Common myeloid progenitor, CD34-positive (primary cell): ENCODE results near the gene KLHL12.

ENCODE experiments used
- CTCF ChIA-PET: fragments of 350-600 bp; sonication (Branson Sonifier 250); formaldehyde crosslinking; loops from one replicate; lab custom pipeline; 2021; ENCODE audit warnings: antibody characterized with exemption; lab: Charles Lee
- POLR2A ChIA-PET: fragments of 350-600 bp; sonication (Branson Sonifier 250); formaldehyde crosslinking; loops from one replicate; lab custom pipeline; 2021; ENCODE audit warnings: antibody characterized with exemption; lab: Charles Lee
- DNase-seq, 3 donors: peaks; one replicate each; pipeline versions ENCODE4 v3.0.0 to v3.0.0-alpha.2; 2013
- H3K27ac ChIP-seq, 2 experiments: 1 replicate in 1 of 2; 2 replicates in 1 of 2; pipeline ENCODE4 v1.7.0; 2013; ENCODE audit warnings: inconsistent platforms in 2 of 2, low read length in 2 of 2, mild to moderate bottlenecking in 2 of 2, low read depth in 1 of 2, moderate library complexity in 1 of 2; ENCODE audit not compliant: severe bottlenecking in 2 of 2, insufficient read depth in 1 of 2, poor library complexity in 1 of 2
- H3K27me3 ChIP-seq, 5 experiments: replicated peaks in 2 of 5; 1 replicate in 3 of 5; 2 replicates in 2 of 5; pipeline versions ENCODE4 v1.6.1 to v1.7.0; 2013; ENCODE audit warnings: low read length in 4 of 5, mild to moderate bottlenecking in 2 of 5, moderate library complexity in 2 of 5, inconsistent platforms in 1 of 5; ENCODE audit not compliant: insufficient read depth in 5 of 5, control insufficient read depth in 4 of 5
- H3K36me3 ChIP-seq, 4 experiments: 1 replicate in 2 of 4; 2 replicates in 2 of 4; pipeline versions ENCODE4 v1.6.1 to v1.7.0; 2013; ENCODE audit warnings: low read length in 3 of 4, control low read depth in 1 of 4, mild to moderate bottlenecking in 1 of 4; ENCODE audit not compliant: control insufficient read depth in 4 of 4, insufficient read depth in 4 of 4
- H3K4me1 ChIP-seq, 4 experiments: 1 replicate in 3 of 4; 2 replicates in 1 of 4; pipeline versions ENCODE4 v1.6.1 to v1.7.1; 2013; ENCODE audit warnings: low read length in 3 of 4, mild to moderate bottlenecking in 3 of 4, control low read depth in 1 of 4, inconsistent platforms in 1 of 4, moderate library complexity in 1 of 4; ENCODE audit not compliant: control insufficient read depth in 4 of 4, insufficient read depth in 4 of 4; ENCODE audit errors: control extremely low read depth in 1 of 4
- H3K4me3 ChIP-seq, 7 experiments: 1 replicate in 4 of 7; 2 replicates in 3 of 7; pipeline versions ENCODE4 v1.5.1 to v1.7.0; 2013; ENCODE audit warnings: mild to moderate bottlenecking in 7 of 7, low read length in 6 of 7, moderate library complexity in 6 of 7, inconsistent platforms in 2 of 7, low read depth in 2 of 7, control low read depth in 1 of 7; ENCODE audit not compliant: insufficient read depth in 4 of 7, control insufficient read depth in 1 of 7; ENCODE audit errors: extremely low read depth in 1 of 7
- H3K9me3 ChIP-seq, 5 experiments: 1 replicate in 4 of 5; 2 replicates in 1 of 5; pipeline versions ENCODE4 v1.6.1 to v1.7.1; 2013; ENCODE audit warnings: low read length in 4 of 5, mild to moderate bottlenecking in 2 of 5, inconsistent platforms in 1 of 5, low read depth in 1 of 5, moderate library complexity in 1 of 5; ENCODE audit not compliant: control insufficient read depth in 4 of 5, insufficient read depth in 2 of 5; ENCODE audit errors: control extremely low read depth in 1 of 5
- WGBS: methylation state at CpG from one replicate; pipeline ENCODE4 v1.1.5; 2013; ENCODE audit not compliant: insufficient coverage; 5-methylcytosine and 5-hydroxymethylcytosine counted together

Gene KLHL12

DNA sequence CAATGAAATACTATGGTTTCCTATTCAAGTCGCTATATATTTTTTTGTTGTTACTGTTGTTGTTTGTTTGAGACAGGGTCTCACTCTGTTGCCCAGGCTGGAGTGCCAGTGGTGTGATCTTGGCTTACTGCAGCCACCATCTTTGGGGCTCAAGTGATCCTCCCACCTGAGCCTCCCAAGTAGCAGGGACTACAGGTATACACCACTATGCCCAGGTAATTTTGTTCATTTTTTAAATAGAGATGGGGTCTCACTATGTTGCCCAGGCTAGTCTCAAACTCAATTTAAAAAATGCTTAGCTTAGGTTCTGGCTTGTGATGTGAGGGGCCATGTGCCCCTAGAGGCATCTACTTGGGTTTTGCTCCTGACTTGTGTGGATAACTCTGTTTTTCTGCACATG is 47.9 kb downstream of the KLHL12 start:
- H3K4me3 ChIP-seq: no peak overlapping the region
- H3K27me3 ChIP-seq: no peaks in the 10 kb centered on the region
- ChIA-PET POLR2A (no interaction called here), CTCF (interaction anchor here (0.6 kb wide), 1 partner anchor 9 kb away, joined by 3 read pairs; the partner anchor contains the start of gene RABIF)
- H3K4me1 ChIP-seq: no peaks in the 10 kb centered on the region
- H3K36me3 ChIP-seq: peaks cover 9 to 31% (median 20%) of the 10 kb centered on the region in 4 experiments
- no peaks in the 10 kb centered on the region for H3K9me3 ChIP-seq
- no peak for DNase-seq
- no peak overlapping the region for H3K27ac ChIP-seq
- WGBS: no CpG with 5 or more reads among the region's 1 CpG

DNA sequence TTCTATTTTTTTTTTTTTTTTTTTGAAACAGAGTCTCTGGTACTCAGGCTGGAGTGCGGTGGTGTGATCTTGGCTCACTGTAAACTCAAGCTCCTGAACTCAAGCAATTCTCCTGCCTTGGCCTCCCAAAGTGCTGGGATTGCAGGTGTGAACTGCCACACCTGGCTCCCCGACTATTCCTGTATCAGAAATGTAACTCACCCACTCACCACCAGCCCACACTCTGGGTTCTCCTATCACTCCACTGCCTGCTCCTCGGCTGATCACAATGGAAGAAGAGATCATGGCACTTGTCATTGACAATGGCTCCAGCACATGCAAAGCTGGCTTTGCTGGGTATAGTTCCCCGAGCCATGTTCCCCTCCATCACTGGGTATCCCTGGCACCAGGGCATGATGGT is 54.0 kb downstream of the KLHL12 start:
- 100% methylated on average over 4 of the region's 4 CpGs for WGBS
- Histone ChIP-seq H3K36me3 (peaks cover 0 to 4% (median under 1%) of the 10 kb centered on the region in 4 experiments), H3K4me1 (no peaks in the 10 kb centered on the region), H3K27ac (no peak overlapping the region), H3K4me3 (no peak overlapping the region), H3K27me3 (peaks cover 0 to 2% (median 0%) of the 10 kb centered on the region in 5 experiments), H3K9me3 (no peaks in the 10 kb centered on the region)
- CTCF ChIA-PET: no interaction called here
- POLR2A ChIA-PET: no interaction called here
- DNase-seq: no peak

DNA sequence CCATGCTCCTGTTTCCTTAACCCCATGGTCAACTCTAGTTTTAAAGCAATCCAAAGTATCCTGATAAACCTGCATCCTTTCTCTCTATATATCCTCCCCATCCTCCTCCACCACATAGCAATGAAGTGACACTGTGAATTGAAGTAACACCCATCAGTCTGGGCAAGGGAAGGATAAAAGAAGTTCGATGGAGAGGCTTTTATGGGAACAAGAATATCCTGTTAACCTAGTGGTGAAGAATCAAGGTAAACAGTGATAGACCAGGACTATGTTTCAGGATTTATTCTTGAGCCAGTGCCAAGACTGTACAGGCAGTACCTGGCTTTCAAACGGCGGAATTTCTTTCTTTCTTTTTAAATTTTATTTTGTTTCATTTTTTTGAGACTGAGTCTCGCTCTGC is 55.7 kb downstream of the KLHL12 start:
- H3K4me3 ChIP-seq: no peak overlapping the region
- WGBS: 78% methylated on average over 1 of the region's 4 CpGs

DNA sequence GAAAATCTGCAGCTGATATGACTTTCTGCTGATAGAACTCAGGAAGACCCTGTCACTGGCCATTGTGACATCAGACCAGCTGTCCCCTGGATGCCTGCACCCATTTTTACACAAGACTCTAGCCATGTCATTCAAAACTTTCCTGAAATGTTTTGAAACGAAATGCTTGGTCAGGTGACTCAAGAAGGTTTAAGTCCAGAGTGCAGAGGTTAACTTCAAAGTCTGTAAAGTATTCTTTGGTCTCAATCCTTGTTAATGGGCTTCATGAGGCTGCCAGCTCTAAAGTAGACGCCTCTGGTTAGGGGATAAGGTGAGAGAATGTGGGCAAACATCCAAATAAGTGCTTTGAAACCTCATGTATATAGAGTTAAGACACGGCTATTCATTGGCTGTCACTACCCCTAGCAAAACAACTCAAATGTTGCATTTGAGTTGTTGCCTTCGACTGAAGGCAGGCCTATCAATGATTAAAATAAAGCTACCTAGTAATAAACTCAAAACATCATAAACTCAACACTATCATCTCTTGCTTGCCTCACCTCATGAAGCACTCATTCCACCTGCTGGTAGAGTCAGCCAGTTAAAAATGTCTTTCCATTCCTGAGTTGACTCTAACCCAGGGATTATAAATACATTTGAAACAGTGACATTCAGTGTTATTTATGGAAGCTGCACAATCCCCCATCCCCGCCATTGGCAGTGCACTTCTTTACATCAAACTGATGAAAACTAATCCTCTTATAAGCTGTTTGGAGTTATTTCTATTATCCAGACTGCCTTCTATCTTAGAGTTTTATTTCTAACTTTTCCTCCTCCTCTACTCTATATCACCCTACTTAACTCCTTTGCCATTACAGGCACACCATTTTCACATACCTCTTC is 64.1 kb downstream of the KLHL12 start:
- H3K4me3 ChIP-seq: no peak overlapping the region
- DNase-seq: no peak
- POLR2A ChIA-PET: no interaction called here
- 92% methylated on average over 4 of the region's 5 CpGs for WGBS
- no peaks in the 10 kb centered on the region for H3K36me3 ChIP-seq
- no peak overlapping the region for H3K27ac ChIP-seq
- CTCF ChIA-PET: interaction anchor here (0.7 to 1.1 kb wide), 3 partner anchors 10 to 118 kb away, joined by 3 to 6 read pairs (median 3); no protein-coding TSS in a partner anchor
- H3K27me3 ChIP-seq: peaks cover 0 to 3% (median 0%) of the 10 kb centered on the region in 5 experiments
- peaks cover 0 to 40% (median 35%) of the 10 kb centered on the region in 4 experiments for H3K4me1 ChIP-seq
- H3K9me3 ChIP-seq: no peaks in the 10 kb centered on the region

More for the DNA sequence above, 55.7 kb downstream of the KLHL12 start:
- H3K27ac ChIP-seq: no peak overlapping the region
- H3K36me3 ChIP-seq: no peaks in the 10 kb centered on the region
- peaks cover 0 to 2% (median 0%) of the 10 kb centered on the region in 5 experiments for H3K27me3 ChIP-seq
- ChIA-PET POLR2A (no interaction called here), CTCF (interaction anchor here (0.9 kb wide), 1 partner anchor 37 kb away, joined by 3 read pairs; no protein-coding TSS in a partner anchor)
- no peaks in the 10 kb centered on the region for H3K9me3 ChIP-seq
- no peak for DNase-seq
- no peaks in the 10 kb centered on the region for H3K4me1 ChIP-seq

DNA sequence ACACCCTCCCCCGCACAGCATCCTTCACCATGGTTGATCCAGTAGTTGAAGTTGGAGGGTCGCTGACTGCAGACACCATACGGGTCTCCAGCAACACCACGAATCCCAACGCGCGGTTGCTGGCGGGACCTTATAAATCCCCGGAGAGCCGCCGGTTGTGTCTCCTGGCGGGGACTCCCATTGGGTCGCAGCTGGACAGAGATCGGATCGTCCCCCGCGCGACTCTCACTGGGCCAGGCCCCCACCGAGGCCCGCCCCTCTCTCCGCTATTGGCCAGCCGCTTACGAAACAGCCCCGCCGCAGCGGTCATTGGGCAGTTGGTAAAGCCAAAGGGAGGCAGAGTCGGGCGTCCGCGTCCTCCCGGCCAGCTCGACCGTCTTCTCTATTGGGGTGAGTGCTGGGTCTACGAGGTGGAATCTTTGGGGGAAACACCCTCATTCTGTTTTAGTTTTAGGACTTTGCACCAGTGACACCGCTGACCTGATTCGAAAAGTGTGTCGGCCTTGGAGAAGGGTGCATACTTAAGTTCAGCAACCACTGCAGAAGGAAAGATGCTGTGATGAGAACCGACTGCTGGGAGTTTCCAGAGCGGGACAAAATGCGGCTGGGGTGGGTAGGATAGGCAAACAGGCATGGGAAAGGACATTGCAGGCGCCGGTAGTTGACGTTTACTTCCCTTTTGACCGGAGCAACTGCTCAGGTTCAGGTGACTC is 65.5 kb downstream of the KLHL12 start:
- H3K9me3 ChIP-seq: no peaks in the 10 kb centered on the region
- H3K36me3 ChIP-seq: peaks cover 0 to 8% (median 0%) of the 10 kb centered on the region in 4 experiments
- CTCF ChIA-PET: interaction anchor here (1.2 to 1.4 kb wide), 4 partner anchors 9 to 96 kb away, joined by 3 to 7 read pairs (median 4); no protein-coding TSS in a partner anchor
- 0% methylated on average over 28 of the region's 44 CpGs for WGBS
- peaks cover 0 to 51% (median 44%) of the 10 kb centered on the region in 4 experiments for H3K4me1 ChIP-seq
- no peak overlapping the region for H3K27ac ChIP-seq
- POLR2A ChIA-PET: no interaction called here
- H3K4me3 ChIP-seq: peak overlapping the region; percentile 50 to 91 (median 83)
- H3K27me3 ChIP-seq: peaks cover 0 to 3% (median 0%) of the 10 kb centered on the region in 5 experiments
- DNase-seq: peak; percentile 66 to 70 (median 69)

DNA sequence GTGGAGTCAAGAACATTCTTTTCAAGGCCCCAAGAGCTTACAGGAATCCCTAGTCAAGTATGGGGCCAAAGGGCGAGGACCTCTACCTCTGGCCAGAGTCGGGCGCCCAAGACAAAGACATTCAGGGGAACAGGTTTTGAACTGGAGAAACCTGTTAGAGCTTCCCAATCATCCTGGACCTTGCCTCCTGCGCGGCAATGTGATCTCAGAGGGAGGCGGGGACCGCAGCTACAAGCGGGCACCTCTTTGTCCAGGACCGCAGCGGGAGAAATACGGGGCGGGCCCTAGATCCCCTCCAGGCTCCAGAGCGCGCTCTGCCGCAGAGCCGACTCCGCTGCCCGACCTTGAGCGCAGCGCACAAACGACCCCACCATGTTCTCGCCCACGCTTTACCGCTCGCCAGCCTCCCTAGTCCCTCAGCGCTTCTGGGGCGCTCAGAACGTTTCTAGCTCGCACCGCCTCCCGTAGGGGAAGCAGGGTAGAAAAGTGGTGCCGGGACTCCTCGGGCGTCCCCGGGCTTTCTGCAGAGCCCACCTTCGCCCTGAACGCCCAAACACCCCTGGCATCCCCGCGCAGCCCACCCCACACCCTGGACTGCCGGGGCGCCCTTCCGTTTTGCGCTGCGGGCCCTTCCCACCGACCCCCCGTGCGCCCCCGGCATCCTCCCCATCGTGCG is 66.2 kb downstream of the KLHL12 start:
- Histone ChIP-seq H3K4me1 (peaks cover 0 to 51% (median 44%) of the 10 kb centered on the region in 4 experiments), H3K27ac (no peak overlapping the region), H3K9me3 (no peaks in the 10 kb centered on the region), H3K27me3 (peaks cover 0 to 3% (median 0%) of the 10 kb centered on the region in 5 experiments), H3K36me3 (peaks cover 0 to 9% (median 0%) of the 10 kb centered on the region in 4 experiments), H3K4me3 (peak overlapping the region; percentile 50 to 91 (median 83))
- WGBS: 3% methylated on average over 37 of the region's 50 CpGs
- ChIA-PET POLR2A (interaction anchor here (0.7 kb wide), 1 partner anchor 15 kb away, joined by 6 read pairs; no protein-coding TSS in a partner anchor), CTCF (interaction anchor here (0.9 to 1.4 kb wide), 7 partner anchors 9 to 139 kb away, joined by 3 to 7 read pairs (median 4); no protein-coding TSS in a partner anchor)
- DNase-seq: peak; percentile 38 to 67 (median 61)
